T follicular helper cell (primary cell): Measurements from ENCODE around the gene AOPEP.

Source experiments
- DNase-seq: peaks from one replicate; pipeline ENCODE4 v3.0.0-alpha.2; 2020; ENCODE audit warnings: low read depth

AOPEP gene

DNA sequence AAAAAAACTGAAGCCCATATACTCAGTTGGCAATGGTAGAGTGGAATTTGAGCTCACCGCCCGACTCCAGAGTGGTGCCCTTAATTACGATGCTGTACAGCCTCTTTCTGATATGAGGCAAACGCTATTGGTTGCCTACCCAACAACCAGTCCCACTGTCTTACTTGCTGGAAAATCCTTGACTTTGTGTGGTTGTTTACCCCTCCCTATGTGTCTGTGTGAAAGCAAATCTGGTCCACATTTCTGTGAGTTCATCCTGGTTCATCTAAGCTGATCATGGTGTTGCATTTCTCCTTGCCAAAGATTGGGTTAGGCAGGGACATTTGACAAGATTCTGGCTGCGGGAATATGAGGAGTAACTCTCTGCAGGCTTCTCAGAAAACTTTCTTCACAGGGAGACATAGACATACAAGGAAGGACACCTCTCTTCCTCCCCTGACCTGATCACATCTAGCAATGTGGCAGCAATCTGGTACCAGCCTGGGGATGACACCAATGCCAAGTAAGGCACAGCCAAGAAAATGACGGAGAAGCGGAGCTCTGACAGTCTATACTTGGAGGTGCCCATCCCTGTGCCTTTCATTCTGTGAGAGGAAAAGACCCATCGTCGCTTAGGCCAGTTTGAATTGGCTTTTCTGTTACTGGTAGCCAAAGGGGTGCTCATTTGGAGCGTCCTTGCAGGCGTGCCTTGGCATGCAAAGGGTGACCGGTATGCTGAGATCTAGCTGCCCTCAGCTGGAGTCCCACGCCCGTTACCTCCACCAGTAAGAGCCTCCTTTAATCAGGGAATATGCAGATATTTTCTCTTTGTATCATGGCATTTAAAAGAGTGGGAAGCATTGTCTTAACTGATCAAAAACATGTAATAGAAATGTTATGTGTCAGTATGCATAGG lies 124.3 kb downstream of the AOPEP start:
- DNase-seq, result no peak

DNA sequence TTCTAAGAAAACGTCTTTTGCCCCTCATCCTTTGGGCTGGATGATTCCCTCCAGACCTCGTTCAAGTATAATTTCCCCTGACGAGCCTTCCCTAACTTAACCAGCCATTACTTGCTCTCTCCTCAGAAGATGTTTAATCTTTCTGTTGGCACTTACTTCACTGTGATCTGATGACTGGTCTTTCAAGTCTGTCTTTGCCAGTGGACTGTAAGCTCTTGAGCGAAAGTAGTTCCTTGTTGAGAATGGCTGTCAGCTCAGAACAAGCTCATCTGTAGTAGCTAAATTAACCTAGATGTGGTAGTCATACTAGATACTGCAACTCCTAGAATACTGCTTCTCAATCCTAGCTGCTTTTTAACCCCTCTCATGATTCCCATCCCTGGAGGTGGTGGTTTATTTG lies 125.0 kb downstream of the AOPEP start:
- no peak for DNase-seq

DNA sequence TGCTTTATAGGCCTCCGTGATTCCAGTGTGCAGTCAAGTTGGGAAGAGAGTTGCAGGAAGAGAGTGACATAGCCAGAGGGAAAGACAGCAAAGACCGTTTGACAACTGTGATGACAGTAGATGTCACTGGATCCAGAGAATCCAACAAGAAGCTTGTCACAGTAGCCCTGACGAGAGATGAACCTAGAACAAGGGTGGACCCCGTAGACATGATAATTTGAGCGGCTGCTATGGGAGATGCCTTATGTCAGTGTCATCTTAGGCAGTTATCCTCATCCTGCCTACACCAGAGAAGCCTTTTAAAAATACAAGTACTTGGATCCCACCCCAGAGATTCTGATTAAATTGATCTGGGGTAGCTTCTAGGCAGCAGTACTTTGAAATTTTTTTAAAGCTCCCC lies 125.4 kb downstream of the AOPEP start:
- DNase-seq, result no peak

DNA sequence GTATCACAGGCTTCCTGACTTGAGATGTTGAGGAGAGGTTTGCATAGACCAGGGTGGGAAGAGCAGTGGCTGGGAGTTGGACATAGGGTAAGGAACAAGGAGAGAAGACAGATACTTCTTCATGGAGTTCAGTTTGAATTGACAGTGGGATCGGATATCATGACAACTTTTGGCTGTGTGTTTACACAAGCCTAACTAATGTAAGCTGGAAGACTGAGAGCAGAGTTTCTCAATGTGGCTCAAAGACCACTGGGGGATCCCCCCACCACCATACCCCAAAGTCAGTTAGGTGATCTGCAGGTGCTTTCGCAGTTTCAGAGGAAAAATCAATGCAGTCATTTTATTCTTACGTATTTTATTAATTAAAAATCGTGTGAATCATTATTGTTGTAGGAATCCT lies 125.9 kb downstream of the AOPEP start:
- no peak for DNase-seq

DNA sequence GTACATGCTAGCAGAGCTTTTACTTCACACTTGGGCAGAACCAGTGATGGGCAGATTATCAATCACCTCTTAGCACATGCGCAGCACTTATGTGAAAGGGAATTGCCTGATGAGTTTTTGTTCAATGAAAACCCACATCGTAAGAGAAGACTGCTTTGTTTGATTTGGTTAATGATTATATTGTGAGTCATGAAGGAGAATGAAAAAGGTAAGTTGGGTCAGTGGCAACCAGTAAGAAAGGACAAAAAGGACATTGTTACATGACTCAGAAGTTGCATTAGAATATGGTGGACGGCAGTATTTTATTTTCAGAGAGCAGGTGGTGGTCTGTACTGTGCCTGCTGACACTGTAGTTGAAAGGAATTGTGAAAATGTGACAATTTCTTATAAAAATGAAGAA lies 127.4 kb downstream of the AOPEP start:
- DNase-seq, result no peak

DNA sequence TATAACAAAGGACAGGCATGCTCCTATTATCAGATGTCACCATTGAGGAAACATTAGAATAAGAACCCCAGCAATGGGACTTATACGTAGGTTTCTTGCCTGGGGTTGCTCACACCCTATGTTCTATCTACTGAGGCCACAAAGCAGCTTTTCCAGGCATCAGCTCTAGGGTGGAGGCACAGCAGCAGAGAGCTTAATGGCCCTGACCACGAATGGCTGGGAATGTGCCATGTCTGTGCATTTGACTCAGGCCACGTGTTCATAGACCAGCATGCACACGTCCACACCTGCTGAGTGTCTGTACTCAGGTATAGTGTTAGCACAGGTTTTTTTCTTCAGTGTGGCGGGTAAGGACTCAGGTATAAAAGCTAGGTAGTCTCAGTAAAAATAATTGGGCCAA lies 129.4 kb downstream of the AOPEP start:
- no peak for DNase-seq

DNA sequence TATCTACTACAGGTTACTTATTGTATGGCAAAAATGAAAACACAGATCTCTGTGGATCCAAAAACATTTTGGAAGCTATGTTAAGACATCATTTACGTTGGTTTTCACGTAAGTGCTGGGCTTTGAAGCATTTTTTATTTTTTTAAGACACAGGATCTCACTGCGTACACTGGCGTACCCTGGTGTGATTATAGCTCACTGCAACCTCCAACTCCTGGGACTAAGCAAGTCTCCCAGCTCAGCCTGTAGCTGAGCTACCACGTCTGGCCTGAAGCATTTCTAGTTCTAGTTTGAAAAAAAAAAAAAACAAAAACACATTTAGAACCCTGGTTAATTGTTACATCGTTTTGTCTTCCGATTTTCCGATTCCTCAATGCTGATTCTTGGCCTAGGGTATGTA lies 131.3 kb downstream of the AOPEP start:
- no peak for DNase-seq

DNA sequence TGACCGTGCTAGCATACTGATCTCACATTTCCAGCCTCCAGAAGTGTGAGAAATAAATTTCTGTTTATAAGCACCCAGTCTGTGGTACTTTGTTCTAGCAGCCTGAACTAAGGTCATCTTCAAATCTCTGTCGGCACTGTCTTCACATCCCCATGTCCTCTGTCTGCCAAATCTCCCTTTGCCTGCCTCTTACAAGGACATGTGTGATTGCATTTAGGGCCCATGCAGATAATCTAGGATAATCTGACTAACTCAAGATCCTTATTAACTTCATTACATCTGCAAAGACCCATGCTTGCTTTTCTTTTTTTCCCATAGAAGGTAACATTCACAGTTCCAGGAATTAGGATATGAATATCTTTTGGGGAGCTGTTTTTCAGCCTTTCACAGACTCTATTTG lies 132.7 kb downstream of the AOPEP start:
- DNase-seq, result no peak

DNA sequence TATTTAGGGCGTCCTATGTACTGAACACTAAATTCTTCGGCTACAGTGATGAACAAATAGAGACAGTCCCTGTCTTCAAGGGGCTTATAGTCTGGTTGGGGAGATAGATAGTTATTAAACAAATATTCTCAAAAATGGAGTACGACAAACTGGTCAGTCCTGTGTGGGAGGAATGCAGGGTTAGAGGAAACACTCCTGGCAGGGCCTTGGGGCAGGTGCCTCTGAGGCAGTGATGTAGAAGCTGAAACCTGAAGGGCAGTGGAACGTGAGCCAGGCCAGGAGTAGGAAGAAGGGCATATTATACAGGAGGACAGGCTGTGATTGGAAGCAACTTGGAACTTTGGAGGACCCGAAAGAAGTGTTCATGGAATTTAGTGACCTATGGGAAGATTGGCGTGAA lies 133.4 kb downstream of the AOPEP start:
- DNase-seq, result no peak

DNA sequence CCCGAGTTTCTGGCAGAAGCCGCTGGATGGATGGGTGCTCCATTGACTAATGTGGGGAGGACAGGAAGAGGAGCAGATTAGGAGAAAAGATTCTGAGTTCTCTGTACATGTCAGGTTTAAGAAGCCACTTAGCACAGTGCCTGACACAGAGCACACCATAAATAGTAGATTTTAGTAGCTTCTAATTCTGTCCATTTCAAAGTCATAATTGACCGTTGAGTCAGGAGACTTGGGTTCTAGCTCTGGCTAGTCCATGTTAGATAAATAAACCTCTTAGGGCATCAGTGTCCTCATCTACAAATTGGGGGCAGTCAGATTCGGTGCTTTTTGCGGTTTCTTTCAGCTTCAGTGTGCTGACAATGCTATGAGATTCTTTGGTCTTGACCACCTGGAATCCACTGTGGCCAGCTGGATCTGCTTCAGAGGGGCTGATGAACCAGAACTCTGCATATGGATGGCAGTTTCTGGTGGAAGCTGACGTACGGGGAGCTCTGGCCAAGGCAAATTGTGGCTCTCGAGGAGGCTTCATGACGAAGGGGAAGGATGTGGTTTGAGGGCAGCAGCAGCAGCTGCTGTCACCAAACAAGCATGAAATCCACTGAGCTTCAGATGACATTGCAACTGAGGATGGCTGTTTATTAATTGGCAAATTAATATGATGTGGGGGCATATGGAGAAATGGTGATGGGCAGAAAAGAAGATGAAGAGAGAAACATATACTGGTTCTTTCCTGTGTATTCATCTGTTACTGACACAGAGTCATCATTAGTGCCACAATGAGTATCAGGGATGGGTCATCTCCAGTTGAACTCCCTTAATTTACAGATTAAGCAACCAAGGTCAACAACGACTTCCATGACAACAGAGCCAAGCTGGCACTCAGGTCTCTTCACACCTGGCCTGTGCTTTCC lies 134.4 kb downstream of the AOPEP start:
- DNase-seq, result peak; percentile 62

DNA sequence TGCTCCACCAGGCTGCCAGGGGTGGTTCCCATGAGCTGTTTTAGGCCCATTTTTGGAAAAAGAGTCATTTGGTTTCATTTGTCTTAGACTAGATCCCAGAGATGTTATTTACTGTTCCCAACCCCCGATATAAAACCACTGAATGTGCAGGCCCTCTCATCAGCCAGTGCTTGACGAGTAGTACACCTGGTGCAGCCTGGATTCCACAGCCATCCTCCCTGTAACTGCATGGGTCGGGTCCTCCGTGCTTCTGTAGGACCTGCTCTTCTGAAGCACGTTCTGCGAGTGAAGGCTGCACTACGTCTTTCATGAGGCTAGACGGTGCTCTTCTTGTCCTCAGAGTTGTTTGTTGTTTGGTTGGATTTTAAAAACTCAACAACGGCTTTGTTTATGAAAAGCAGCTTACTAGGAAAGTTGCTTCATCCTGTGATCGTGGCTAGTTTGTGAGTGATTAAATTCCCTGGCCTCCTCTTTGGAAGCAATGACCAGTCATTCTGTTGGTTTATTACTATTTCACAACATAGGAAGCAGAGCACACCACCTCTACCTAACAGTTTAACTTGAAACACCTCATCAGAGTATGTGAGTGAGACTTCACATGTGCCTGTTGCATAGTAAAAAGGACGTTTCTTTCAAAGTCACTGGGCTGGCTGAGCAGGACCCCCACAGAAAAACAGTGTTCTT lies 135.2 kb downstream of the AOPEP start:
- no peak for DNase-seq

DNA sequence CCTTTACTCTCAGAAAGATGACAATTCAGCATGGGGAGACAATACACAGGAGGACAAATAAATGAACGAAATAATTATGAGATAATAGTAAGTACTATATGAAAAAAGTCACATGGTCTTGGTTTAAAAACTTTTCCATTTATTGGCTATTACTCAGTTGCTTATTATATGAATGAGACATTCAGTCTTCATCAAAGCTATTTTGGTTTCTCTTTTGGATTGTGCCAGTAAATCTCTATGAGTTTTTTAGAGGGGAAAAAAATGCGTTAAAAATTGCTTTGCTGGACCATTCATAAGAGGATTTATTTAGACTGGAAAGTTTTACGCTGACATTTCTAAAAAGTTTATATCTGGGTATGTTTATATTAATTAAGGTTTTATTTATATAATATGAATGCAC lies 137.7 kb downstream of the AOPEP start:
- DNase-seq, result no peak

DNA sequence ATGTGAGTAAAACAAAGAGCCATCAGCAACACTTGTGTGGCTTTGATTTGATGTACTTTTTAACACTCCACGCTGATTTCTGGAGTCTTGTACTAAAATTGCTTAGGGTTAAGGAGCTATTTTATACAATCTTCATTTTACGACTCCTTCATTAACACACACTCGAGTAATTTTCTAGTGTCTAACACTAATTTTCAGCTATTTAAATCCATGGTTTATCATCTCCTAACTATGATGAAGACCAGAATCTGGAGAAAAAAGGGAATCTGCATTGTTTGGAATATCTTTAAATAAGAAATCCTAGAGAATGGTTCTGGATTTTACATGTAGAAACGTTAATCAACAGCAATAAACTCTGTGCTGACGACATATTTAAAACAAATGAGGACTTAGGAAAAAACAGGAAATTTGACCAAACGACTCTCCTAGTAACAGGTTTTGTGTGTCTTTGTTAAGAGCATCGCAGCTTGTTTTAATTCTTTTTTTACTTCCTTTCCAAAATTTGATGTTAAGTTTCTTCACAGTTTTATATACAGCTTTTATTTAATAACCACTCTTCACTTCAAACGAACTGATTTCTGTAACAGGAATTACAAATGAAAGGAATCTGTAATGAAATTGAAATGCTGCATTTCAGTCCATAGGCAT lies 138.5 kb downstream of the AOPEP start:
- DNase-seq, result no peak

DNA sequence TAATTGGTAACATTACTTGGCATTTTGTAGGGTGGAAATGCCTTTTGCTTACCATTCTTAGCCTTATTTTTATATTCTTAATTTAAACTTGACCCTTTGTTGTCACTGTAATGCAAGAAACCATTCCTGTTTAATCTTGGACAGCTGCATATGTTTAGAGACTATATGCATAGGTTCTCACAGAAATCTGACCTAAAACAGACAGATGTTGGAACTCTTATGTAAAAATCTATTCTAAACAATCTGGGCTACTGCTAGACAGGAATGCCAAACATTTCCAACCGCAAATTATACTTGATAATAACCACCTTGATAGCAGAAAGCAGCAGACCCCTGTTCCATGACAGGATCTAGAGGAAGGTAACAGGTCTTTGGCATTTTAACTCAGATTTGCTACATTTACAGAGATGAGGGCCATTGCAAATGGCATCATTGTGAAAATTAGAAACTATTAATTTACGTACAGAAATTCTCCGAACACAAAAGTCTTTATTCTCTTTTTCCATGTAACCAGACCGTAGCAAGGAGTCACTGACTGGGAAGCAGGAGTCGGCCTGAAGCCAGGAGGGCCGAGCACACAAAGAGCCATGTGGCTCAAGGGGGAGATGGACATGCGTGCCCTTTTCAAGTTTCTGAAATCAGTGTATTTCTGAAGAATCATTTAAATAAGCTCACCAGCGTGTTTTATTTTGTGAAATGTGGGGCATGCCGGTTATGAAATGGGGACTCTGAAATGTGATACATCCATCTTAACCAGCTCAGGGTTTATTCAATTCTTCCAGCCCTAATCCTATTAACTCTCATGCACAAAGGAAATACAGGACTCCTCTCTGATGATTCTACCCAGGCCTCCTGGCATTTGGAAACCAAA lies 139.3 kb downstream of the AOPEP start:
- no peak for DNase-seq

DNA sequence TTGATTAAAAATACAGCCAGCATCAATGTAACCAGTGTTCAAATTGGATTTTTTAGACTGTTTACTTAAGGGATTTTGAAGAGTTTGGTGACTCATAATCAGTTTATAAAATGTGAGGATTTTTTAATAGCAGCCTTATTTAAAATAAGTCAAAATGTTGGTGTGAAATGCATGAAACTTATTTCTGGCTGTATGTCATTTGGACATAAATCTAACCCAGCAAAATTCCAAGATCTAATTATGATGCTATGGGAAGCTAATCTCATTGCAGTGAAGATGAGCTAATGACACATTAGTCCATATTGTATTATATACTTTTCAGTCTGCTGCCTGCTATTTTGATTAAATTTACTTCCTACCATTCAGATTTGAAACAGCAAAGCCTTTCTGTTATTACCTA lies 140.3 kb downstream of the AOPEP start:
- no peak for DNase-seq

DNA sequence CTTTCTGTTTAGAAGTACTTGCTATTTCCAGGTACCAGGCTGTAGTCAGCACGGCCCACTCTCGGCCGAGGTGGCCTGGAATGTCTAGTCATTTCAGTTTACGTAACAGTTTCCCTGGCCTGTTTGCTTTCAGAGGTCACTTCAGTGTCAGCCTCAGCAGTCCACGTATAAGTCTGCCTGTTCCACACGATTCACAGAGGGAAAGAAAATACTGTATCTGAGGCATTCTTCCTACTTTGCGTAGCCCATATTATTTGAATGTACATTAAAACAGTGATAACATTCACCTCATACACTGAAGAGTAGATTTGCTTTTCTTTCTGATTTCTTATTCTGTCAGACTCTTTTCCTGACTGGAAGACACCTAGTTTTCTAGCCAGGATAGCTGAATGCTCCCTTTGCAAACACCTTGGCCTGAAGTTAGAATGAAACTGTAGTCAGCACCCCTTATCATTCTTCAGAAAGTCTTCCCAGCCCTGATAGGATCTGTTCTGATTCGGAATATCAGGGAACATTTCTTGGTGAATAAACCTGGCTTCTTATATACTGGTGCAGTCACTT lies 140.9 kb downstream of the AOPEP start:
- DNase-seq, result no peak

DNA sequence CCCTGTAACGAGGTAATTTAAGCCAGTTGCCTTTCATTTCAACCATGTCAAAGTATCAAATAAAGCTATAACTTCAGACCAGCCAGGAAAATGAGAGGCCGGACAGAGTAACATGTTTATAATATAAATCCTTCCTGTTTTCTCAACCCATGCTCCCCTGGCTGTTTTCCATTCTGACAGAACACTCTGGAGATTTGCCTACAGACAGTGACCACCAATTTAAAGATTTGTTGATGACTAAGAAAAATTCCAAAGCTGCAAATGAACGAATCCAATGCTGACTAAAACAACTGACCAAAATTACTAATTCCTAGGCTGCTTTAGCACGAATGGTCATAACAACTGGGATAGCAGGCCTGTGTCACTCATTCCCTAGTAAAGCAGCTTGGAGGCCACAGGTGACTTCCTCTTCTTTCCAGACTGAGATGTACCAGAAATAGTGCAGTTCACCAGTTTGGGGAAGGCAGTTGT lies 141.4 kb downstream of the AOPEP start:
- no peak for DNase-seq

DNA sequence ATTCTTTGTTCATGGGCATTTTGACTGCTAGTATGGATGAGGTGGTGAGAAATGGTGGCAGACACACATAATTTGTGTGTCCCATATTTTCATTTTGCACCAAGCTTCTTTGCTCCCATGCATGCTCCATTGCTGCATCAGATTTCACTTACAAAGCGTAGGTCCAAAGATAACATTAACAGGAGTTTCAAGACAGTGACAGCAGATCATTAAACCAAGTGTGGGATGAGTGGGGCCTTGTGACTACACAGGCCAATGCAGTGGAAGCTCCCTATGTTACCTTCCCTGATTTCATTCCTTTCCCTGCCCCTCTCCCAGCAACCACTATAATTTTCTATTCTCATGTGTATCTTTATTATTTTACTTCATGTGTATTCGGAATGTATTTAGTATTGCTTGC lies 142.0 kb downstream of the AOPEP start:
- no peak for DNase-seq

DNA sequence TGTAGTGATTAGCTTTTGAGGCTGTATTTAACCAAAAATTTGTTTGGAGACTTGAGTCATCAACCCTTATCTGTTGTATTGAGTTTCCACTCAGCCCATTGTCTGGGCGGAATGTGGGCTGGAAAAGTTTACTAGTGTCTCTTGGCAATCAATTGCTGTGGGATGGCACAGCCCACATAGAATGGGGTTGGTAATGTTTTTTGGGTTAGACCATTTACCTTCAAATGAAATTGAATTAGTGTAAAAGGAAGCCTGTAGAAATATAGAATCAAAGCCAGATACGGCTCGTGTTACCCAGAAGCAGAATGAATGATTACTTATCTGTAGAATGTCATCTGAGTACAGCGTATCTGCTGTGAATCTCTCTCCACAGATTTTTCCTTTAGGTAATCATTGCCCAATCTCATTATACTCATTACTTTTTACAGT lies 142.9 kb downstream of the AOPEP start:
- no peak for DNase-seq

DNA sequence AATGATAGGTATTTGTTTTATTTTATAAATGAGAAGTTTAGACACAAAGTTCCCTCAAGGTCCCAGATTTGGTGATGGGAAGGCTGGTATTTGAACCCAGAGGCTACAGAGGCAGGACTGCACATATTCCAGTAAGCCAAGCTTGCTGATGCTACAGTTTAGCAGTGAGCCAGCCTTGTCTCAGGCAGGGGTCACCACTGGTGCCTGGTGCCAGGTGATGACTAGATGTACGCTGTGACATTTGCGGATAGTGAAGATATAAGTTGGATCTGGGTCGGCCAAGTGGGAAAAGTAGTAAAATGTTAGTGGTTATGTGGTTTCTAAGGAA lies 143.9 kb downstream of the AOPEP start:
- no peak for DNase-seq
